Right lobe of liver (tissue), 6 donors: ENCODE data around the gene SARNP. TPM values are rescaled to one million over a fixed set of nuclear protein-coding genes. Genes with fewer than 3 reads are reported as not detected.
"Not testable (repeated sequence)": the region's sequence is repeated elsewhere in the genome, so short reads cannot be mapped to it uniquely, and the experiment has no call there.

Experiments used
- ATAC-seq, 4 donors: fragments of 200-7000 bp; cut with Tn5 transposase; one replicate each; pipeline ENCODE4 v1.9.1; 2020; ENCODE audit warnings: mild to moderate bottlenecking in 4 of 4, moderate library complexity in 4 of 4
- DNase-seq, 3 donors: peaks; one replicate each; pipeline ENCODE4 v3.0.0-alpha.2; 2020
- H3K27ac ChIP-seq, 3 donors: fragments of 200-600 bp; one replicate each; pipeline ENCODE4 v1.8.0; 2022
- H3K27me3 ChIP-seq, 2 donors: fragments of 200-600 bp; one replicate each; pipeline ENCODE4 v1.8.0; 2022
- H3K36me3 ChIP-seq, 4 donors: fragments of 200-600 bp; sonication (generic) in 1 of 4; one replicate each; pipeline versions ENCODE4 v1.5.1 to v1.8.0; 2017 to 2022; ENCODE audit warnings: control low read depth in 1 of 4
- H3K4me1 ChIP-seq, 4 donors: fragments of 200-600 bp; sonication (generic) in 1 of 4; one replicate each; pipeline versions ENCODE4 v1.5.1 to v1.8.0; 2017 to 2022; ENCODE audit warnings: control low read depth in 1 of 4
- H3K4me3 ChIP-seq, 3 donors: fragments of 200-600 bp; one replicate each; pipeline ENCODE4 v1.8.0; 2022
- H3K9me3 ChIP-seq, 4 donors: fragments of 200-600 bp; sonication (generic) in 1 of 4; one replicate each; pipeline versions ENCODE4 v1.5.1 to v1.8.0; 2017 to 2022; ENCODE audit warnings: control low read depth in 1 of 4
- CTCF ChIP-seq, 4 donors: fragments of 200-600 bp in 3 of 4; fragments of 450-650 bp in 1 of 4; IDR thresholded peaks; one replicate each; pipeline versions ENCODE4 v1.5.1 to v1.8.0; 2016 to 2022; ENCODE audit warnings: antibody characterized with exemption in 4 of 4, mild to moderate bottlenecking in 2 of 4
- POLR2A ChIP-seq: fragments of 450-650 bp; IDR thresholded peaks from one replicate; pipeline ENCODE4 v1.6.1; 2017; ENCODE audit warnings: antibody characterized with exemption, mild to moderate bottlenecking
- WGBS: methylation state at CpG from one replicate; pipeline ENCODE4 v1.1.6; 2018; ENCODE audit warnings: low coverage, low lambda C conversion rate; ENCODE audit not compliant: insufficient coverage; ENCODE audit errors: missing lambda C conversion rate; 5-methylcytosine and 5-hydroxymethylcytosine counted together
- intact Hi-C, 2 donors: fragments of 100-400 bp; cut with DNase I; formaldehyde crosslinking; loops; one replicate each; pipeline versions ENCODE4 v1.11.2 to v1.14.1; 2022
- total RNA-seq, 6 experiments: library from RNA; depleted of rRNA in 2 of 6; stranded (reverse); fragments of >200 nt in 2 of 6; fragmentation: NEBNext Ultra II Directional in 3 of 6; extraction: Animal tissue kit (Norgen Biotek cat#: 25700) in 3 of 6; gene quantifications; one replicate each; pipeline versions ENCODE4 v1.1.0 to v1.2.4, GENCODE V29; 2016 to 2023
- donor health status: DM: no; HTN: yes; CAD: no.
- donor health status: DM: no; HTN: no; CAD: no.
- donor health status: DM: no; HTN: no; CAD: no.
- donor health status: DM: no; HTN: yes; CAD: no.
- donor health status: DM: no; HTN: yes; CAD: no.

The SARNP gene
- total RNA-seq, 6 experiments from 2014 or later = 11.3 to 22.3 (median 17.0) TPM

GRCh38 chr12:55840581-55841351, 23.2 kb upstream of the SARNP start:
- ATAC-seq (no peak), DNase-seq (no peak)
- intact Hi-C loops = no loop called here
- Histone ChIP-seq H3K4me1 (no peaks in the 10 kb centered on the region), H3K4me3 (no peak overlapping the region), H3K36me3 (no peaks in the 10 kb centered on the region), H3K27me3 (no peaks in the 10 kb centered on the region), H3K9me3 (no peaks in the 10 kb centered on the region), H3K27ac (no peak overlapping the region)
- 84% methylated on average over 5 of the region's 11 CpGs for WGBS
- TF ChIP-seq CTCF (IDR thresholded peaks at IDR 0.05) = no peak

GRCh38 chr12:55839345-55840140, 22.0 kb upstream of the SARNP start:
- no peaks in the 10 kb centered on the region for H3K9me3 ChIP-seq
- no peak for DNase-seq
- H3K36me3 ChIP-seq = no peaks in the 10 kb centered on the region
- H3K4me3 ChIP-seq = no peak overlapping the region
- intact Hi-C loops = loop anchor here in 1 of 2 donors (10.0 kb wide), 1 partner anchor 95 kb away; the partner anchor contains the start of gene DGKA
- H3K27ac ChIP-seq = no peak overlapping the region
- ATAC-seq = no peak
- no peaks in the 10 kb centered on the region for H3K27me3 ChIP-seq
- WGBS = no CpG with 5 or more reads among the region's 11 CpGs
- TF ChIP-seq POLR2A (no peak), CTCF (IDR thresholded peaks at IDR 0.05) (no peak)
- no peaks in the 10 kb centered on the region for H3K4me1 ChIP-seq

GRCh38 chr12:55838361-55838760, 20.8 kb upstream of the SARNP start:
- H3K4me3 ChIP-seq = no peak overlapping the region
- no peaks in the 10 kb centered on the region for H3K4me1 ChIP-seq
- intact Hi-C loops = loop anchor here in 1 of 2 donors (10.0 kb wide), 1 partner anchor 96 kb away; the partner anchor contains the start of gene DGKA
- no peak overlapping the region for H3K27ac ChIP-seq
- H3K27me3 ChIP-seq = no peaks in the 10 kb centered on the region
- no peaks in the 10 kb centered on the region for H3K36me3 ChIP-seq
- TF ChIP-seq CTCF (IDR thresholded peaks at IDR 0.05) (no peak), POLR2A (no peak)
- no peaks in the 10 kb centered on the region for H3K9me3 ChIP-seq
- WGBS = no CpG with 5 or more reads among the region's 3 CpGs
- DNase-seq (no peak), ATAC-seq (no peak)

- not testable (repeated sequence) for ATAC-seq, H3K27me3 ChIP-seq, H3K4me1 ChIP-seq, H3K9me3 ChIP-seq, H3K36me3 ChIP-seq, H3K4me3 ChIP-seq, H3K27ac ChIP-seq, DNase-seq
- WGBS = 100% methylated on average over 2 of the region's 6 CpGs
- intact Hi-C loops = loop anchor here in 1 of 2 donors (10.0 kb wide), 1 partner anchor 100 kb away; the partner anchor contains the start of gene DGKA
These were observed 16.9 kb upstream of the SARNP start for GRCh38 chr12:55834400-55834799.

GRCh38 chr12:55833056-55833455, 15.5 kb upstream of the SARNP start:
- ATAC-seq (no peak), DNase-seq (no peak)
- TF ChIP-seq POLR2A (no peak), CTCF (IDR thresholded peaks at IDR 0.05) (no peak)
- intact Hi-C loops = loop anchor here in 1 of 2 donors (10.0 kb wide), 1 partner anchor 102 kb away; the partner anchor contains the start of gene DGKA
- H3K36me3 ChIP-seq = no peaks in the 10 kb centered on the region
- H3K9me3 ChIP-seq = no peaks in the 10 kb centered on the region
- H3K27ac ChIP-seq = no peak overlapping the region
- 90% methylated on average over 2 of the region's 10 CpGs for WGBS
- H3K4me1 ChIP-seq = peaks cover 0 to 5% (median 0%) of the 10 kb centered on the region in 4 donors
- H3K27me3 ChIP-seq = no peaks in the 10 kb centered on the region
- H3K4me3 ChIP-seq = no peak overlapping the region
